Measurements from ENCODE around the gene B3GALNT1. TPM values are rescaled to one million over a fixed set of nuclear protein-coding genes. Genes with fewer than 3 reads are reported as not detected.

B3GALNT1 gene
- total and polyA plus RNA-seq, 2 donors (not counting 1 experiment from before 2014, with no cell fraction given) = 15.9 to 17.9 TPM

GRCh38 chr3:161064413-161064812, 40.7 kb downstream of the B3GALNT1 start:
- Histone ChIP-seq H3K9me3 (ENCODE audit: control insufficient read depth, insufficient read depth, low read depth, low read length) (no peaks in the 10 kb centered on the region), H3K4me2 (ENCODE audit: extremely low read depth, insufficient read depth, low read length) (no peak overlapping the region), H4K20me1 (ENCODE audit: control insufficient read depth, extremely low read depth, insufficient read depth, low read length) (no peaks in the 10 kb centered on the region), H3K9ac (ENCODE audit: insufficient read depth, low read length) (no peak overlapping the region), H3K4me1 (ENCODE audit: control insufficient read depth, extremely low read depth, insufficient read depth, low read length) (no peaks in the 10 kb centered on the region), H3K4me3 (replicated peaks in 1 of 4; ENCODE audit: control extremely low read depth in 1 of 4, insufficient read depth in 1 of 4, low read depth in 3 of 4, low read length in 4 of 4) (no peak overlapping the region), H3K36me3 (ENCODE audit: control insufficient read depth, insufficient read depth, low read length) (no peaks in the 10 kb centered on the region), H3K27ac (ENCODE audit: insufficient read depth, low read length) (no peak overlapping the region), H2AFZ (ENCODE audit: low read length) (no peak overlapping the region), H3K79me2 (ENCODE audit: control insufficient read depth, insufficient read depth, low read length) (no peaks in the 10 kb centered on the region), H3K27me3 (ENCODE audit: control insufficient read depth, insufficient read depth, low read length) (no peaks in the 10 kb centered on the region)
- DNase-seq (ENCODE audit: low read depth in 2 of 2) = no peak
- TF ChIP-seq EZH2 (IDR thresholded peaks at IDR 0.05; ENCODE audit: low read length, missing control alignments) = no peak
- TF ChIP-seq, protein P1, sequence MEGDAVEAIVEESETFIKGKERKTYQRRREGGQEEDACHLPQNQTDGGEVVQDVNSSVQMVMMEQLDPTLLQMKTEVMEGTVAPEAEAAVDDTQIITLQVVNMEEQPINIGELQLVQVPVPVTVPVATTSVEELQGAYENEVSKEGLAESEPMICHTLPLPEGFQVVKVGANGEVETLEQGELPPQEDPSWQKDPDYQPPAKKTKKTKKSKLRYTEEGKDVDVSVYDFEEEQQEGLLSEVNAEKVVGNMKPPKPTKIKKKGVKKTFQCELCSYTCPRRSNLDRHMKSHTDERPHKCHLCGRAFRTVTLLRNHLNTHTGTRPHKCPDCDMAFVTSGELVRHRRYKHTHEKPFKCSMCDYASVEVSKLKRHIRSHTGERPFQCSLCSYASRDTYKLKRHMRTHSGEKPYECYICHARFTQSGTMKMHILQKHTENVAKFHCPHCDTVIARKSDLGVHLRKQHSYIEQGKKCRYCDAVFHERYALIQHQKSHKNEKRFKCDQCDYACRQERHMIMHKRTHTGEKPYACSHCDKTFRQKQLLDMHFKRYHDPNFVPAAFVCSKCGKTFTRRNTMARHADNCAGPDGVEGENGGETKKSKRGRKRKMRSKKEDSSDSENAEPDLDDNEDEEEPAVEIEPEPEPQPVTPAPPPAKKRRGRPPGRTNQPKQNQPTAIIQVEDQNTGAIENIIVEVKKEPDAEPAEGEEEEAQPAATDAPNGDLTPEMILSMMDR (conservative IDR thresholded peaks at IDR 0.05 in 1 of 2, IDR thresholded peaks at IDR 0.05 in 1 of 2; ENCODE audit: low read depth in 1 of 2, low read length in 2 of 2) = no peak

DNA sequence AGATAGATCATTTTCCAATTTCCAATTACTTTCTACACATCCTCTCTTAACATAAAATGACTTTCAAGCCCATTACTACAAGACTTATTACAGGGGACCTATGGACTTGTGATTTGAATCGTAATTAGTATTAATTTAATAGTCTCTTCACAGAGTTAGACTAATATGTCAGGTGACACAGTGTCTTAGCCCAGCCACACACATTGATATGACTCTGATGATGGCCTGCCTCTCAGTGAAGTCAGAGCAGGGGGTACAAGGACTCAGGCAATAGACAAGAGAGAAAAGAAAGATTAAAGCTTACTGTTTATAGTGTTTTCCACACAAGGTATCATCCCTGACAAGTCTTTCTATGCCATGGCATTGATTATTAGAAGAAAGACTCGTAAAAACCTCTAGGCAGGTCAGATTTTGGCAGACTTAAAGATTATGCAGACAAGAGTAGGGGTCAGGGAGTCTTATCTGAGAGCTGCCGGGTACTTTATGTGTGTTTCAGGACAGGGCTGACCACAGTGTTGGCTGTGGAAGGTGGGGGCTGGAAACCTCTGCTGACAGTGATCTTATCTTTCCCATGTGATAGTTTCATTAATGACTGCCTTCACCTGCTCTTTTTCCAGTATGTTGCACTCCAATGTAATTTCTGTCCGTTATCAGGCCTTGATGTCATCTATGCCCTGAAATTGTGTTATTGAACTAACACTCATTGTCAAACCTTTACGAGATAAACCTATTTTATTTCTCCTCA, 50.1 kb downstream of the B3GALNT1 start:
- Histone ChIP-seq H3K79me2 (ENCODE audit: control insufficient read depth, insufficient read depth, low read length) (no peaks in the 10 kb centered on the region), H3K27me3 (ENCODE audit: control insufficient read depth, insufficient read depth, low read length) (no peaks in the 10 kb centered on the region), H3K36me3 (ENCODE audit: control insufficient read depth, insufficient read depth, low read length) (no peaks in the 10 kb centered on the region), H3K4me3 (replicated peaks in 1 of 4; ENCODE audit: control extremely low read depth in 1 of 4, insufficient read depth in 1 of 4, low read depth in 3 of 4, low read length in 4 of 4) (no peak overlapping the region), H3K9me3 (ENCODE audit: control insufficient read depth, insufficient read depth, low read depth, low read length) (no peaks in the 10 kb centered on the region), H3K4me1 (ENCODE audit: control insufficient read depth, extremely low read depth, insufficient read depth, low read length) (no peaks in the 10 kb centered on the region), H3K27ac (ENCODE audit: insufficient read depth, low read length) (no peak overlapping the region), H3K4me2 (ENCODE audit: extremely low read depth, insufficient read depth, low read length) (no peak overlapping the region), H2AFZ (ENCODE audit: low read length) (no peak overlapping the region), H3K9ac (ENCODE audit: insufficient read depth, low read length) (no peak overlapping the region), H4K20me1 (ENCODE audit: control insufficient read depth, extremely low read depth, insufficient read depth, low read length) (no peaks in the 10 kb centered on the region)
- DNase-seq (ENCODE audit: low read depth in 2 of 2) = no peak
- no peak for TF ChIP-seq EZH2 (IDR thresholded peaks at IDR 0.05; ENCODE audit: low read length, missing control alignments)
- TF ChIP-seq, protein P1 (conservative IDR thresholded peaks at IDR 0.05 in 1 of 2, IDR thresholded peaks at IDR 0.05 in 1 of 2; ENCODE audit: low read depth in 1 of 2, low read length in 2 of 2) = no peak

- no peaks in the 10 kb centered on the region for H4K20me1 ChIP-seq (ENCODE audit: control insufficient read depth, extremely low read depth, insufficient read depth, low read length)
- no peaks in the 10 kb centered on the region for H3K9me3 ChIP-seq (ENCODE audit: control insufficient read depth, insufficient read depth, low read depth, low read length)
- H3K27me3 ChIP-seq (ENCODE audit: control insufficient read depth, insufficient read depth, low read length) = no peaks in the 10 kb centered on the region
- no peak overlapping the region for H3K27ac ChIP-seq (ENCODE audit: insufficient read depth, low read length)
- DNase-seq (ENCODE audit: low read depth in 2 of 2) = no peak
- no peaks in the 10 kb centered on the region for H3K79me2 ChIP-seq (ENCODE audit: control insufficient read depth, insufficient read depth, low read length)
- H3K4me3 ChIP-seq (replicated peaks in 1 of 4; ENCODE audit: control extremely low read depth in 1 of 4, insufficient read depth in 1 of 4, low read depth in 3 of 4, low read length in 4 of 4) = no peak overlapping the region
- no peak overlapping the region for H3K4me2 ChIP-seq (ENCODE audit: extremely low read depth, insufficient read depth, low read length)
- H2AFZ ChIP-seq (ENCODE audit: low read length) = no peak overlapping the region
- TF ChIP-seq, protein P1 (conservative IDR thresholded peaks at IDR 0.05 in 1 of 2, IDR thresholded peaks at IDR 0.05 in 1 of 2; ENCODE audit: low read depth in 1 of 2, low read length in 2 of 2) = no peak
- TF ChIP-seq EZH2 (IDR thresholded peaks at IDR 0.05; ENCODE audit: low read length, missing control alignments) = no peak
- H3K36me3 ChIP-seq (ENCODE audit: control insufficient read depth, insufficient read depth, low read length) = no peaks in the 10 kb centered on the region
- no peaks in the 10 kb centered on the region for H3K4me1 ChIP-seq (ENCODE audit: control insufficient read depth, extremely low read depth, insufficient read depth, low read length)
- no peak overlapping the region for H3K9ac ChIP-seq (ENCODE audit: insufficient read depth, low read length)
Measured at GRCh38 chr3:161051856-161052255, 53.3 kb downstream of the B3GALNT1 start.
